Fibroblast of pulmonary artery (primary cell): ENCODE results near the gene PODXL.

Experiments
- DNase-seq: peaks from one replicate; pipeline ENCODE4 v3.0.0-alpha.2; 2010; ENCODE audit warnings: low read depth
- H3K4me3 ChIP-seq: replicated peaks from 2 replicates; pipeline ENCODE4 v1.5.1; 2011; ENCODE audit warnings: low read depth, mild to moderate bottlenecking, control low read depth, low read length, moderate library complexity
- TF ChIP-seq, protein P1 (sequence below): IDR thresholded peaks from 2 replicates; pipeline ENCODE4 v1.5.1; 2011; ENCODE audit warnings: mild to moderate bottlenecking, control low read depth, low read length, inconsistent platforms; ENCODE audit errors: missing control alignments

PODXL gene

DNA sequence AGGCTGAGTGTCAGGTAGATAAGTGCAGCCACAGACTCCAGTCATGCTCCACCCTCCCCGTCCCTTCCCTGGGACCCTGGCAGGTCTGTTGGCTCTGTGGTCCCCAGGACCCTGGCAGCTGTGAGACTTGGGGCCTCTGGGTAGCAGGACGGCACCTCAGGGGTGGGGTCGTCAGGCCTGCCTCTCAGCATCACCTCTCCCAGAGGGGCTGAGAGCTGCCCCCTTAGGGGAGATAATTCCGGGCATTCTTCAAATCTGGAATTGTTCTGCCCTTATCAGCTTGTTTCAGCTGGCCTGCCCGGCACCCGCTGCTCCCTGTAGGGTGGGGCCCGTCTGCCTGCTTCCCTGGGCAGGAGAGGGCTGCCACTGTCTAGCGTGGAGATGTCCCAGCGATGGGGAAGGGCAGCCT is 23.3 kb downstream of the PODXL start:
- no peak for DNase-seq
- TF ChIP-seq, protein P1, sequence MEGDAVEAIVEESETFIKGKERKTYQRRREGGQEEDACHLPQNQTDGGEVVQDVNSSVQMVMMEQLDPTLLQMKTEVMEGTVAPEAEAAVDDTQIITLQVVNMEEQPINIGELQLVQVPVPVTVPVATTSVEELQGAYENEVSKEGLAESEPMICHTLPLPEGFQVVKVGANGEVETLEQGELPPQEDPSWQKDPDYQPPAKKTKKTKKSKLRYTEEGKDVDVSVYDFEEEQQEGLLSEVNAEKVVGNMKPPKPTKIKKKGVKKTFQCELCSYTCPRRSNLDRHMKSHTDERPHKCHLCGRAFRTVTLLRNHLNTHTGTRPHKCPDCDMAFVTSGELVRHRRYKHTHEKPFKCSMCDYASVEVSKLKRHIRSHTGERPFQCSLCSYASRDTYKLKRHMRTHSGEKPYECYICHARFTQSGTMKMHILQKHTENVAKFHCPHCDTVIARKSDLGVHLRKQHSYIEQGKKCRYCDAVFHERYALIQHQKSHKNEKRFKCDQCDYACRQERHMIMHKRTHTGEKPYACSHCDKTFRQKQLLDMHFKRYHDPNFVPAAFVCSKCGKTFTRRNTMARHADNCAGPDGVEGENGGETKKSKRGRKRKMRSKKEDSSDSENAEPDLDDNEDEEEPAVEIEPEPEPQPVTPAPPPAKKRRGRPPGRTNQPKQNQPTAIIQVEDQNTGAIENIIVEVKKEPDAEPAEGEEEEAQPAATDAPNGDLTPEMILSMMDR: no peak
- H3K4me3 ChIP-seq: no peak overlapping the region

DNA sequence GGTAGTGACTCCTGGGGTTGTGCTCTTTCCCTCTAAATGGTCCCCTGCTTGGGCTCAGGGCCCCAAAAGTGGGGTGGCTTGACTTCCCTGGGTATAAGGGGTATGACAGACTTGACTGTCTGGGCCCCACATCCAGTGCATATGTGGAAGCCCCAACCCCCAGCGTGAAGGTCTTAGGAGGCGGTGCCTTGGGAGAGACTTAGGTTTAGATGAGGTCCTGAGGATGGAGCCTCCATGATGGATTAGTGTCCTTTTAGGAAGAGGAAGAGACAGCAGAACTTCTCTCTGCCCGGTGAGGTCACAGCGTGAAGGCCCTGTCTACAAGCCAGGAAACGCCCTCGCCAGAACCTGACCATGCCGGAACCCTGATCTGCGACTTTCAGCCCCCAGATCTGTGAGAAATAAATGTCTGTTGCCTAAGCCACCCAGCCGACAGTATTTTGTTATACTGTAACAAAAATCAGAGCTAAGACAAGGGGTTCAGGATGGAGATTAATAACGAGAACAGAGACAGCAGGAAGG is 23.8 kb downstream of the PODXL start:
- TF ChIP-seq, protein P1: no peak
- no peak overlapping the region for H3K4me3 ChIP-seq
- no peak for DNase-seq

DNA sequence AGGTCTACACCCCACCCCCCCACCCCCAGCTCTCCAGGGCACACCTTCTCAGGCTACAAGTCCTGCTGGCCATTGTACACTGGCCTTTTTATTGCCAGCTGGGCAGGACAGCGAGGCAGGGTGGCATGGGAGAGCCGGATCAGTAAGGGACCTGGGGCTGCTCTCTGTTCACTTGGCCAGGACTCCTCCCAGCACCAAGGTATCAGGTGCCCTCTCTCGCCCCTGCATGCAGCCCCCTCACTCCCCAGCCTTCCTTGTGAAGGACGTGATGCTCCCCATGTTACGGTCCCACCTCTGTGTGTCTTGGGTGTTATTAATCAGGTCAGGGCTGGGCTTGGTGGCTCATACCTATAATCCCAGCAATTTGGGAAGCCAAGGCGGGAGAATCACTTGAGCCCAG is 26.3 kb downstream of the PODXL start:
- TF ChIP-seq, protein P1: no peak
- no peak overlapping the region for H3K4me3 ChIP-seq
- no peak for DNase-seq

DNA sequence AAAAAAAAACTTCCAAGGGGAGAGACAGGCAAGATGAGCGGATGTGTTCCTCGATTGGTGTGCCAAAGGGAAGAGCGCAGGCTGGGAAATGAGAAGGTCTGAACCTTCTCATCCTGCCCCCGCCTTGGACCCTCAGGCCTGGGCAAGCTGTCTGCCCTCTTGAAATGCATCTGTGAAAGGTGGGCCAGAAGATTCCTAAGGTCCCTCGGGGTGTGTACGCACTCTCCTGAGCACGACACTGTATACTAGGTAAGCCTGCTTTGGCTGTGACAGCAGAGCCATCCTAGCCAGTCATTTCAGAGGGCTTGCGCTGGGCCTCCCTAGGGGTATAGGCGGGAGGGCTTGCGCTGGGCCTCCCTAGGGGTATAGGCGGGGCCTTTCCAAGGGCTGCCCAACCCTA is 26.8 kb downstream of the PODXL start:
- H3K4me3 ChIP-seq: no peak overlapping the region
- DNase-seq: no peak
- TF ChIP-seq, protein P1: no peak

DNA sequence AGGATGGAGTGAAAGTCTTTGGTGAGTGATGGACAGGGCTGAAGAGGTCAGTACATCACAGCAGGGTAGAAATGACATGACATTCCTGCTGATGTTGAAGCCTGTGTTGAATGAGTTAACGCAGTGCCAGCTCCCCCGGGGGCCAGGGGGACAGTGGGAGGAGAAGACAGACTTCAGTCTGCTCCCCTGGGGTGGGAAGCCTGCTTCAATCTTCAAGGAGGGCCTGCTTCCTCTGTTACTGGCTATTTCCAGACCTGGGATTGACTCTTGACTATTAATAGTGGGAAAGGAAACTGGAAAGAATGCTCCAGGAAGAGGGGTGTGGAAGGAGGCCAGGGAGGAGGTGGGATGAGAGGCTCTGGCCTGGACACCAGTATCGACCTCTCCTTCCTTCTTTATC is 27.2 kb downstream of the PODXL start:
- no peak for DNase-seq
- H3K4me3 ChIP-seq: no peak overlapping the region
- TF ChIP-seq, protein P1: no peak

DNA sequence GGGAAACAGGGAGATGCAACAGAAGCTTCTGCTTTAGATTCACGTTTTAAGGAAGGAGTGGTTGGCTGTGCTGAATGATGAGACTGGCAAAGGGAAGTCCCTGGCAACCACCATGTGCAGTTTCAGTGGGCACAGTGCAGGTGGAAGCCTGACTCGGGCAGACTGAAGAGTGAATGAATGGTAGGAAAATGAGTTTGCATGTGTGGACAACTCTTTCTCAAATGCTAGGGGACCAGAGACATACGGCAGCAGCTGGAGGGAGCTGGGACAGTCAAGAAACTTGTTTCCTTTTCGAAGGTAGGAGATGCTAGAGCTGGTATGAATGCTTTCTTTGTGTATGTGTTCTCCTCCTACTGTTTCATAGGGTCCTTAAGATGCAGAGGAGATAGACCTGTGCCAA is 29.0 kb downstream of the PODXL start:
- no peak overlapping the region for H3K4me3 ChIP-seq
- TF ChIP-seq, protein P1: no peak

DNA sequence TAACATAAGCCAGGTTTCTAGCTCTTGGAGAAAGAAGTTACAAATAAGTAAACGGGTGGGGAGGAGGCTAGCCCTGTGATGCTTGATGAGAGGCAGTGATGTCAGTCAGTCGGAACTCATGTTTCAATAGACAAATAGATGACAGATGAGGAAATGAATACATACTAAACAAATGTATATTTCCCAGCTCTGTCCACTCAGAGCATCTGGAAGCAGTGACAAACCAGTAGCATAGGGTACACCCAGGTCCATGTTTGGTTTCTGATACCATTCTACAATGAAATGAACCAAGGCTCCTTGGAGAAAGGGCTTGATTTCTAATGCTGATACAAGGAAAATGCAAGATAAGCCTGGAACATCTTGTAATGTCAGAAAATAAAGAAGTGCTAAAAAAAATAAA is 30.6 kb downstream of the PODXL start:
- no peak overlapping the region for H3K4me3 ChIP-seq
- no peak for DNase-seq
- TF ChIP-seq, protein P1: no peak

More for the DNA sequence above, 29.0 kb downstream of the PODXL start:
- DNase-seq: no peak
